GM12878 (cell line): ENCODE measurements around the gene SYNJ2. TPM values are rescaled to one million over a fixed set of nuclear protein-coding genes. Genes with fewer than 3 reads are reported as not detected.

Source experiments
- ATAC-seq: fragments of 200-7000 bp; cut with Tn5 transposase; 3 replicates; pipeline ENCODE4 v1.9.1; 2020; ENCODE audit warnings: mild to moderate bottlenecking, moderate library complexity
- BruUV-seq: library from RNA; stranded (reverse); fragments of 400-500 nt; replicated peaks from 2 replicates; lab custom pipeline; 2021; lab: Mats Ljungman, UMichigan
- CTCF ChIA-PET: fragments of 300-600 bp; sonication (Branson Sonifier 250); formaldehyde crosslinking; extraction: SDS; loops from one replicate; lab custom pipeline; 2021; ENCODE audit warnings: inconsistent platforms; lab: Yijun Ruan, JAX
- POLR2A ChIA-PET: fragments of 350-600 bp; formaldehyde crosslinking; extraction: SDS; loops from one replicate; lab custom pipeline; 2021; ENCODE audit warnings: inconsistent platforms; lab: Charles Lee
- RAD21 ChIA-PET: fragments of 300-600 bp; sonication (Branson Sonifier 250); formaldehyde crosslinking; loops from one replicate; lab custom pipeline; 2023; ENCODE audit warnings: antibody characterized with exemption; ENCODE audit not compliant: unreplicated experiment; lab: Charles Lee
- SMC1A ChIA-PET: fragments of 300-600 bp; sonication (Branson Sonifier 250); formaldehyde crosslinking; loops from one replicate; lab custom pipeline; 2023; ENCODE audit not compliant: unreplicated experiment, uncharacterized antibody; lab: Charles Lee
- DNase-seq: peaks from one replicate; pipeline ENCODE4 v3.0.0-alpha.2; 2011; ENCODE audit warnings: low read depth, low spot score
- FAIRE-seq: peaks from 3 replicates; lab custom pipeline; 2011; peaks lifted over from hg19 to GRCh38; lab: Jason Lieb, UNC
- H2AFZ ChIP-seq: 2 replicates; pipeline ENCODE4 v1.6.0; 2011; ENCODE audit warnings: low read depth, low read length, control low read depth; ENCODE audit not compliant: control insufficient read depth
- H3K27ac ChIP-seq: 2 replicates; pipeline ENCODE4 v1.5.1; 2011; ENCODE audit warnings: control low read depth; ENCODE audit not compliant: control insufficient read depth, insufficient read depth
- H3K27me3 ChIP-seq, 2 experiments: replicated peaks in 1 of 2; 2 replicates each; pipeline versions ENCODE4 v1.6.0 to v1.6.1; 2011; ENCODE audit warnings: low read length in 1 of 2; ENCODE audit not compliant: control insufficient read depth in 2 of 2, insufficient read depth in 2 of 2
- H3K36me3 ChIP-seq, 2 experiments: 2 replicates each; pipeline ENCODE4 v1.5.1; 2011; ENCODE audit warnings: low read length in 1 of 2; ENCODE audit not compliant: control insufficient read depth in 2 of 2, insufficient read depth in 2 of 2
- H3K4me1 ChIP-seq: 2 replicates; pipeline ENCODE4 v1.6.1; 2011; ENCODE audit warnings: mild to moderate bottlenecking, low read length, moderate library complexity, mixed read lengths; ENCODE audit not compliant: control insufficient read depth, insufficient read depth
- H3K4me2 ChIP-seq: 2 replicates; pipeline ENCODE4 v1.6.0; 2011; ENCODE audit warnings: control low read depth; ENCODE audit not compliant: control insufficient read depth, insufficient read depth
- H3K4me3 ChIP-seq: fragments of 200-600 bp; sonication (generic); 2 replicates; pipeline ENCODE4 v1.5.1; 2016
- H3K79me2 ChIP-seq: 2 replicates; pipeline ENCODE4 v1.6.0; 2011; ENCODE audit warnings: low read length; ENCODE audit not compliant: control insufficient read depth, insufficient read depth
- H3K9ac ChIP-seq: 2 replicates; pipeline ENCODE4 v1.8.0; 2011; ENCODE audit warnings: low read length, control low read depth, mixed read lengths; ENCODE audit not compliant: control insufficient read depth, insufficient read depth
- H3K9me3 ChIP-seq: replicated peaks from 3 replicates; pipeline ENCODE4 v1.5.1; 2011; ENCODE audit warnings: mild to moderate bottlenecking, low read length; ENCODE audit not compliant: control insufficient read depth, insufficient read depth
- H4K20me1 ChIP-seq: 2 replicates; pipeline ENCODE4 v1.6.0; 2011; ENCODE audit not compliant: control insufficient read depth, insufficient read depth
- ATF2 ChIP-seq: IDR thresholded peaks from 2 replicates; pipeline ENCODE4 v1.6.1; 2012; ENCODE audit warnings: low read length, inconsistent platforms
- FOXM1 ChIP-seq: IDR thresholded peaks from 2 replicates; pipeline ENCODE4 v1.6.1; 2012; ENCODE audit warnings: low read depth, mild to moderate bottlenecking, inconsistent platforms, low read length, moderate library complexity
- GATAD2B ChIP-seq: fragments of 450-650 bp; conservative IDR thresholded peaks from 2 replicates; pipeline ENCODE4 v1.6.1; 2017; ENCODE audit warnings: low read depth, mild to moderate bottlenecking, moderate library complexity
- JUNB ChIP-seq: IDR thresholded peaks from 2 replicates; pipeline ENCODE4 v1.6.1; 2016; ENCODE audit warnings: antibody characterized with exemption, mild to moderate bottlenecking
- MEF2A ChIP-seq: IDR thresholded peaks from 2 replicates; pipeline ENCODE4 v1.6.1; 2011; ENCODE audit warnings: low read depth, mild to moderate bottlenecking, low read length, moderate library complexity; ENCODE audit not compliant: insufficient read depth
- NFIC ChIP-seq: IDR thresholded peaks from 2 replicates; pipeline ENCODE4 v1.6.1; 2012; ENCODE audit warnings: low read depth, mild to moderate bottlenecking, inconsistent platforms, low read length, moderate library complexity
- PAX5 ChIP-seq: IDR thresholded peaks from 2 replicates; pipeline ENCODE4 v1.6.1; 2011; ENCODE audit warnings: low read depth, low read length, borderline replicate concordance
- POU2F2 ChIP-seq: IDR thresholded peaks from 3 replicates; pipeline ENCODE4 v1.6.1; 2011; ENCODE audit warnings: low read depth, mild to moderate bottlenecking, low read length, borderline replicate concordance
- RELB ChIP-seq: fragments of 450-650 bp; IDR thresholded peaks from 2 replicates; pipeline ENCODE4 v1.6.1; 2017; ENCODE audit warnings: low read depth, mild to moderate bottlenecking, moderate library complexity
- SRF ChIP-seq, 2 experiments: IDR thresholded peaks; 2 replicates each; pipeline ENCODE4 v1.6.1; 2011; ENCODE audit warnings: low read depth in 2 of 2, low read length in 2 of 2, mild to moderate bottlenecking in 1 of 2, moderate library complexity in 1 of 2
- STAT1 ChIP-seq: fragments of 450-650 bp; conservative IDR thresholded peaks from 2 replicates; pipeline ENCODE4 v1.6.1; 2014; ENCODE audit warnings: antibody characterized with exemption, mild to moderate bottlenecking
- SUPT20H ChIP-seq: IDR thresholded peaks from 2 replicates; pipeline ENCODE4 v1.6.1; 2011; ENCODE audit warnings: low read depth, mild to moderate bottlenecking, low read length, moderate library complexity, borderline replicate concordance; ENCODE audit not compliant: control insufficient read depth
- ZNF217 ChIP-seq: fragments of 450-650 bp; IDR thresholded peaks from 2 replicates; pipeline ENCODE4 v1.6.1; 2017; ENCODE audit warnings: antibody characterized with exemption, mild to moderate bottlenecking
- WGBS: methylation state at CpG from one replicate; pipeline ENCODE4 v1.1.6; 2016; ENCODE audit warnings: low lambda C conversion rate; ENCODE audit not compliant: insufficient replicate concordance, insufficient coverage; ENCODE audit errors: missing lambda C conversion rate; 5-methylcytosine and 5-hydroxymethylcytosine counted together
- in situ Hi-C: fragments of 300-500 bp; cut with MboI; formaldehyde crosslinking; loops from 9 replicates; pipeline ENCODE4 v1.14.3; 2018; ENCODE audit warnings: mixed read lengths
- intact Hi-C: fragments of 100-400 bp; cut with micrococcal nuclease; formaldehyde crosslinking; loops from one replicate; pipeline ENCODE4 v1.14.2; 2022; ENCODE audit not compliant: unreplicated experiment
- polyA plus RNA-seq, 11 experiments: library from polyadenylated mRNA; depleted of rRNA in 4 of 11; unstranded in 6 of 11; stranded (reverse) in 5 of 11; fragments of >200 nt; fragmentation: Nextera tagmentation in 4 of 11; fragmentation: Illumina TruSeq in 1 of 11; extraction: Ambion mirVana in 4 of 11; extraction: Trizol in 1 of 11; gene quantifications; 1 replicate in 1 of 11; 2 replicates in 10 of 11; pipeline versions ENCODE4 v1.2.1 to v1.2.3, GENCODE V29; 2011 to 2016; ENCODE audit warnings: inconsistent platforms in 2 of 11, missing spikeins in 2 of 11, low read depth in 1 of 11
- total RNA-seq, 4 experiments: library from RNA; depleted of rRNA in 3 of 4; stranded (reverse); fragments of >200 nt in 3 of 4; fragmentation: Illumina TruSeq in 1 of 4; extraction: Trizol in 1 of 4; gene quantifications; 2 replicates each; pipeline versions ENCODE4 v1.2.1 to v1.2.3, GENCODE V29; 2013 to 2021

Gene SYNJ2
- total and polyA plus RNA-seq, 10 of the 15 experiments (the other 5 are each of a cell fraction or from before 2014, with no cell fraction given) = 0.11 to 1.8 (median 0.57) TPM

GRCh38 chr6:157984686-157985225 is 3.1 kb downstream of the SYNJ2 start:
- POLR2A ChIA-PET = no interaction called here
- DNase-seq (no peak), ATAC-seq (no peak), FAIRE-seq (no peak)
- SMC1A ChIA-PET = no interaction called here
- CTCF ChIA-PET = interaction anchor here (2.5 kb wide), 1 partner anchor 42 kb away, joined by 16 read pairs; no protein-coding TSS in a partner anchor
- peaks cover 3% of the 10 kb centered on the region; the same call in 1 of the 2 replicates for H3K4me1 ChIP-seq
- no peak overlapping the region for H2AFZ ChIP-seq
- WGBS = 75% methylated on average over 14 of the region's 14 CpGs
- H3K27me3 ChIP-seq = peaks cover 3 to 8% of the 10 kb centered on the region in 2 experiments; a peak in 3 of 4 replicates
- no TSS peak for BruUV-seq
- RAD21 ChIA-PET = no interaction called here
- no peaks in the 10 kb centered on the region for H4K20me1 ChIP-seq
- H3K4me2 ChIP-seq = no peak overlapping the region
- peaks cover 7% of the 10 kb centered on the region; the same call in 1 of the 2 replicates for H3K79me2 ChIP-seq
- H3K4me3 ChIP-seq = peak overlapping the region; percentile 36; the same call in 1 of the 2 replicates
- TF ChIP-seq SRF (IDR thresholded peaks at IDR 0.05; ENCODE audit: low read depth in 2 of 2, low read length in 2 of 2) = no peak
- TF ChIP-seq RELB = no peak
- no peak for TF ChIP-seq ZNF217
- no peak for TF ChIP-seq STAT1
- TF ChIP-seq JUNB = no peak
- no peak for TF ChIP-seq GATAD2B
- no peak for TF ChIP-seq POU2F2
- no peak for TF ChIP-seq FOXM1
- TF ChIP-seq SUPT20H = no peak
- TF ChIP-seq MEF2A = no peak
- no peak for TF ChIP-seq ATF2
- TF ChIP-seq PAX5 = no peak
- no peak for TF ChIP-seq NFIC
- in situ Hi-C loops = no loop called here
- H3K27ac ChIP-seq = no peak overlapping the region
- no peak overlapping the region for H3K9ac ChIP-seq
- no peaks in the 10 kb centered on the region for H3K9me3 ChIP-seq
- no peaks in the 10 kb centered on the region; a peak in 1 of 4 replicates for H3K36me3 ChIP-seq
- intact Hi-C loops = loop anchor here (5.0 kb wide), 1 partner anchor 43 kb away; no protein-coding TSS in a partner anchor
